Effector memory CD4-positive, alpha-beta T cell (primary cell): ENCODE data around the gene EFCAB3.
"Not testable (repeated sequence)": the region's sequence is repeated elsewhere in the genome, so short reads cannot be mapped to it uniquely, and the experiment has no call there.

Experiments used
- DNase-seq, 3 donors: peaks; one replicate each; pipeline ENCODE4 v3.0.0-alpha.2; 2020
- H3K27ac ChIP-seq: 2 replicates; pipeline ENCODE4 v1.7.0; 2013; ENCODE audit warnings: mild to moderate bottlenecking, low read length, moderate library complexity; ENCODE audit not compliant: insufficient read depth, poor library complexity, severe bottlenecking
- H3K27me3 ChIP-seq: replicated peaks from 2 replicates; pipeline ENCODE4 v1.7.0; 2013; ENCODE audit warnings: mild to moderate bottlenecking, low read length; ENCODE audit not compliant: insufficient read depth, control insufficient read depth, poor library complexity, severe bottlenecking
- H3K36me3 ChIP-seq: 2 replicates; pipeline ENCODE4 v1.7.0; 2013; ENCODE audit warnings: mild to moderate bottlenecking, low read length, moderate library complexity; ENCODE audit not compliant: control insufficient read depth, insufficient read depth
- H3K4me1 ChIP-seq: 2 replicates; pipeline ENCODE4 v1.7.0; 2013; ENCODE audit warnings: low read length, mild to moderate bottlenecking; ENCODE audit not compliant: control insufficient read depth, insufficient read depth, poor library complexity, severe bottlenecking
- H3K4me3 ChIP-seq: 2 replicates; pipeline ENCODE4 v1.7.0; 2013; ENCODE audit warnings: low read length, low read depth, mild to moderate bottlenecking; ENCODE audit not compliant: insufficient read depth, poor library complexity, severe bottlenecking
- H3K9me3 ChIP-seq: 2 replicates; pipeline ENCODE4 v1.7.0; 2013; ENCODE audit warnings: mild to moderate bottlenecking, low read length, moderate library complexity; ENCODE audit not compliant: control insufficient read depth

The EFCAB3 gene

GRCh38 chr17:62454111-62454510 is 73.8 kb downstream of the EFCAB3 start:
- H3K4me3 ChIP-seq, H3K27me3 ChIP-seq, DNase-seq, H3K36me3 ChIP-seq, H3K27ac ChIP-seq, H3K4me1 ChIP-seq, H3K9me3 ChIP-seq: not testable (repeated sequence)

- H3K9me3 ChIP-seq = no peaks in the 10 kb centered on the region
- no peaks in the 10 kb centered on the region for H3K27me3 ChIP-seq
- no peaks in the 10 kb centered on the region for H3K4me1 ChIP-seq
- no peak overlapping the region for H3K4me3 ChIP-seq
- DNase-seq = no peak
- H3K27ac ChIP-seq = no peak overlapping the region
- no peaks in the 10 kb centered on the region for H3K36me3 ChIP-seq
Observed at GRCh38 chr17:62456016-62456415, 75.7 kb downstream of the EFCAB3 start.

- H3K4me1 ChIP-seq, H3K27me3 ChIP-seq, DNase-seq, H3K4me3 ChIP-seq, H3K36me3 ChIP-seq, H3K9me3 ChIP-seq, H3K27ac ChIP-seq: not testable (repeated sequence)
Observed at GRCh38 chr17:62458483-62458882, 78.1 kb downstream of the EFCAB3 start.

DNA sequence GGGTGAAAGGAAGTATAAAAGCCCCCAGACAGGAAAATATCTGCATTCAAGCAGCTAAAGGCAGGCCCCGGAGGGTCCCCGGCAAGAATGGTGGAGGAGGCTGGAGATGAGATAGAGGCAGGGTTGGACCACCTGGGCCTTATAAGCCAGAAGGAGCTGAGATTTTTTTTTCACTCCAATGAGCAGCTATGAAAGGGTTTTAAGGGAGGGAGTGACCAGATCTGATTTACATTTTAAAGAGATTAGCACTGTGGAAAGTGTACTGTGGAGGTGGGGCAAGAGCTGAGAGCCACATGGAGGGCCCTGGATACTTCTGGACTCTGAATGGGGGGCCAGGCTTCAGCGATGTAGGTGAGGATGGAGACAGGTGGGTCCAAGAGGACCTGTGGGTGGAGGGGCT is 84.1 kb downstream of the EFCAB3 start:
- DNase-seq, H3K4me1 ChIP-seq, H3K9me3 ChIP-seq, H3K27ac ChIP-seq, H3K36me3 ChIP-seq, H3K4me3 ChIP-seq, H3K27me3 ChIP-seq: not testable (repeated sequence)

DNA sequence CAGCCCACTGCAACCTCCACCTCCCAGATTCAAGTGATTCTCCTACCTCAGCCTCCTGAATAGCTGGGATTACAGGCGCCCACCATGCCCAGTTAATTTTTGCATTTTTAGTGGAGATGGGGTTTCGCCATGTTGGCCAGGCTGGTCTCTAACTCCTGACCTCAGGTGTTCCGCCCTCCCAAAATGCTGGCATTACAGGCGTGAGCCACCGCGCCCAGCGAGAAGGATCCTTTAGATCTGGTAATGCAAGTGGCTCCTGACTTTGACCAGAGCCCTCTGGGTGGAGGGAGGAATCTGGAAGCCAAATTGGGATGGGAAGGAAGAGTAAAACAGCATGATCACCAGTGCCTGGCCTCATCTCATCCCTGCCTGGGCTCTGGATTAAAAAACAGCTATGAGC is 84.9 kb downstream of the EFCAB3 start:
- H3K27me3 ChIP-seq, H3K4me3 ChIP-seq, H3K4me1 ChIP-seq, DNase-seq, H3K27ac ChIP-seq, H3K36me3 ChIP-seq, H3K9me3 ChIP-seq: not testable (repeated sequence)
